Lower lobe of right lung (tissue), 1 donor: ENCODE data around the gene SRP19. TPM values are rescaled to one million over a fixed set of nuclear protein-coding genes. Genes with fewer than 3 reads are reported as not detected.

ENCODE experiments used
- total RNA-seq: library from RNA; stranded (reverse); fragmentation: NEBNext Ultra II Directional; extraction: Animal tissue kit (Norgen Biotek cat#: 25700); gene quantifications from one replicate; pipeline ENCODE4 v1.2.1, GENCODE V29; 2021
- donor health status: DM: no; HTN: yes; CAD: no; lungs with severe emphysema.

The SRP19 gene
- total RNA-seq, 1 donor from 2014 or later: 29.5 TPM

Other genes starting within 250 kb of the SRP19 start
- gene APC, start 123.4 kb upstream of the SRP19 start, total RNA-seq: 47.7 TPM
- 96.4 TPM for gene REEP5, start 60.9 kb downstream of the SRP19 start, total RNA-seq
- gene DCP2, start 115.5 kb downstream of the SRP19 start, total RNA-seq: 77.8 TPM